Measurements from ENCODE around the gene WASL.

WASL gene

DNA sequence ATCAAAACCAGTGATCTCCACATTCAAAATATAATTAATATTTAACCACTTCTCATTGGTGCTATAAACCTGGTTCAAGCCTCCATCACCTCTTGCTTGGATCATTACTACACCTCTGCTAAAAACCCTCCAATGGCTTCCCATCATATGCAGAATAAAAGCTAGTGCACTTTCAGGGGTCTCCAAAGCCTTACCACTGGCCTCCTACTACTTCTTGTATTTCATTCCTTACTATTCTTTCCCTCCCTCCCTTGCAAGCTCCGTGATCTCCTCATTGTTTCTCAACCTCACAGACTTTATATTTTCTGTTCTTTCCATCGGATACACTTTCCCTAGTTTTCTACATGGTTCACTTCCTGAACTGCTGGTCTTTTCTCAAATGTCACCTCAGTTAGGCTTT, 61.6 kb downstream of the WASL start:
- DNase-seq: no peak

DNA sequence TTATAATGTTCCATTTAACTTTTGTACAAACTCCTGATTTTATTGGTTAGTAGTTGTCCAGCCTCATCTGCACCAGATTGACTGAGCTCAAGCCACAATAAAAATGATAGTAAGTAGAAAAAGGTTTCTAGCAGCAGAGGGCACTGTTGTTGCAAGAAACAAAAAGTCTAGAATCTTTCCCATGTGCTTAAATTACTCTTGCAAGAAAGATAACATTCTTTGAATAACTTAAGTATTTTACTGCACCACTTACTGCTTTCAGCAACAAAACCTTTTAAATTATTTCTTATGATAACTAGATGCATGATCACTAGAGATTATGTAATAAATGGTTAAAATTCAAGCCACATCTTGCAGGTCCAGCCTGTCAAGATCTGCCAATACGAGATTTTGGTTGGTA, 66.1 kb downstream of the WASL start:
- DNase-seq: peak; percentile 27 to 33

DNA sequence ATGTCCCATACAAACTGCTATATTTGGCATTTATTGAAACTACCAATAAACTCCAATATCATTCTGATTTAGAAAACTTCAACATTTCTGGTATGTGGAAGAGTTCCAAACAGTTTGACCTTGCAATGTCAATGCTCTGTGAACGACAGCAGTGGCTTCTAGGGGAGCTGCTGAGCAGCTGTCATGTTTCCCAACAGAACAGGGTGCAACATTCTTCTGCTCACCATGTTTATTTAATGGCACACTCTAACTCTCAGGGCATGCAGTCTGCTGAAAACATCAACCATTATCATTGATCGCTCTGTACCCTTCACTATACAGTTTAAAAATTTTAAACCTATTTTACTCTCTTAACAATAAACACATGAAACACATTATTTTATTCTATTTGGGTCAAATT, 67.2 kb downstream of the WASL start:
- no peak for DNase-seq

- DNase-seq: no peak
Observed at GRCh38 chr7:123680580-123680979, 68.2 kb downstream of the WASL start.

DNA sequence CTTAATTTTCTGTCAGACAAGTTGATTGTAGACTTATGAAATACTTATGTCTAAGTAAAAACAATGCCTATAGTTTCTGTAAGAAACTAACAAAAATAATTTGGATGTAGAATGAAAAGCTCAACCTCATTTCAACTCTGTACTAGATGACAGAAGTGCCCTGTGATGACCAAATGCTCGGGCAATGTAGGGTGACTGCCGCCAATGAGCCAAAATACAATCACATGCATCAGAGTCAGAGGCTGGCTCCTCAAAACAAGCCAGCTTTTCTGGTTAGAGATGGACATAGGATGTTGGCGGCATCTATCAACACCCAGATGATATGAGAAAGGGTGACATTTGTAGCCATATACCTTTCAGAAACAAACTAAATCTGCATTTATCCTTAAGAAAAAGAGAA, 69.2 kb downstream of the WASL start:
- no peak for DNase-seq

GRCh38 chr7:123677061-123677715, 71.6 kb downstream of the WASL start:
- DNase-seq: no peak

DNA sequence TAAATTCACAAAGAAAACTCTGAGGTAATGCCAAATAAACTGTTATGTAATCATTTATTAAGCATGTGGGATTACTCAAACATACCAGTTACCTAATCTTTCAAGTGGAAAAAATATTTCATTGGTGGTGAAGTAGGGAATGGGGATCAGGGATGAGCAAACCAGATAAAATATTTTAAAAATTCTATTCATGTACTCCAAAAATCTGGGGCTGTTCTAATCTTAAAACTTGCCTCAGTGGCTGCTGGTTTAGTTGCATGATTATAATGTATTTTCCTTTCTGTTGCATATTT, 73.7 kb downstream of the WASL start:
- no peak for DNase-seq

DNA sequence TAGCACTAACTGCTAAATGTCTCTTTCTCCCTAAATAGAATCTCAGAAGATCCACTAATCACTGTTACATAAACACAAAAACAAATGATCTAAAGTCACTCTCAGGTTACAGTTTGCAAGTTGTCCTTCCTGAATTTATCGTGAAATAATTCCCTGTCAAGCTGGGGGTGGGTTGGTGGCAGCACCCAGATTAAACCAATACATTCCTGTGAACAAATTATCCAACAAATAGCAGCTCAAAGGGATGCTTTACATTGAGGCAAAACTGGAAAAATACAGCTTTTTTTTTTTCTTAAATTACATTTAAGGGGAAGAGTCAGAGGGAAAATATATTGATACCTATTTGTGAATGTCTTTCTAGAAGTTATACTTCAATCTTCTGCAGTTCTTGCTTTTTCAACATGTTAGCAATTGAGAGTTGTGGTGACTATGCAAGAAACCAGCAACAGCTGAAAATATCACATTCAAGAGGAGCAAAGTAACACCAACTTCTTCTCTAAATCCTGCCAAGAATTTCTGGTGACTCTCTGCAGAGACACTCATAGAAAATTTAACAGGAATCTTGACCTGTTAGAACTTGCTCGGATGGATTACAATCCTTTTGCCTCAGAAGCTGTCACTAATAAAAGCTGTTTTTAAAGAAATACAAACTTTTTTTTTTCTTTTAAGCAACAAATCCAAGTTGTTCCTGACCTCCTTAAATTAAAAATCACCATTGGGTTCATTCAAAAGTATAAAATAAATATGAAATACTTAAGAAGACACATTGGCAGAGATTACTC, 74.2 kb downstream of the WASL start:
- DNase-seq: no peak

DNA sequence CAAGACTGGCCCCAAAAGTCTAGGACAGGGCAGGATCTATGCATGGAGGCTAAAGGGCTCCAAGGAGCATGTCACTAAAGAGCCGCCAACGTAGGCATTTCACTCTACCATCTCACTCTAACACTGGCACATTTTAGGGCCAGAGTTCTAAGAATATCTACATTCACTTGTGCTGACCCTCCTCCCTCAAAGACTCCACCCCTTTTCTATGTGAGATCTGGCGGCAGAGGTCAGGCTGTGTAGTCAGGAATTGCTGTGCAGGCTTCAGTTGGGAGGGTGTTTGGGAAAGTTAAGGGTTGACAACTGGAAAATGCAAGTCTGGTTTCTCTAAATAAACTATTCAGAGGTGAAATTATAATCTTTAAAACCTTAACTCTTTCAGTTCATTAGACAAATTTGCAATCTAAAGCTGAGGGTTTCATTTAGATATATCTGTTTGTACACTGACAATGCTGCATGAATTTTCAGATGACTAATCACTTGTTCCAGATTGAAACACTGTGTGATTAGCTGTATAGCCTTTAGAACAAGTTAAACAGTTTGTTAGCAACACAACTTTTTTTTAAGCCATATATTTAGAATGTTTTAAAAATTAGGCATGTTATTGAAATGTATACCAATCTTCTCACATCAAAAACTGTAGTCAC, 74.9 kb downstream of the WASL start:
- DNase-seq: no peak

DNA sequence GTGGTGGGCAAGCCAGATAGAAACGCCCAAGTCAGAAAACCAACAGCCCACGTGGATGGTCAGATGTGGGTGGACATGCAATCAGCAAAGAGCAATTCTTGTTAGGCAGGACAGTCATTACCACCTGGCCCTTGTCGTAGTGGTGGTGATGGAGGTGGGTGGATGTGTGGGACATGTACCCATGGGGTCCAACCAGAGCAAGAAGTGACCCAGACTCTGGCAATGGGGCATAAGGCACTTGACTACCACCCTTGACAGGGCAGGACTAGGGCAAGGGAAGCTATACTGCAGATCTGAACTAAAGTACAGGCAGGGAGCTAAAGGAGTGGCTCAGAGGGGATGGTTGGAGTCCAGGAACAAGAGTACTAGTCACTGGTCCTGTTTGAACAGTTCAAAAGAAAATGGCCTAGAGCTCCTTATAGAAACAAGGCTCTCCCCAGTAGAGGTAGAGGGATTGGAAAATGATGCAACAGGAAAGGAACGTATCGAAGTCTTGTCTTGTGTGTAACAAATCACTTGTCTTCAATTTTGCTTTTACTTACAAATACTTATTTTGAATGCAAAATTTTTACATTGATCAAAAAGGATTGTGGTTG, 75.6 kb downstream of the WASL start:
- DNase-seq: no peak

DNA sequence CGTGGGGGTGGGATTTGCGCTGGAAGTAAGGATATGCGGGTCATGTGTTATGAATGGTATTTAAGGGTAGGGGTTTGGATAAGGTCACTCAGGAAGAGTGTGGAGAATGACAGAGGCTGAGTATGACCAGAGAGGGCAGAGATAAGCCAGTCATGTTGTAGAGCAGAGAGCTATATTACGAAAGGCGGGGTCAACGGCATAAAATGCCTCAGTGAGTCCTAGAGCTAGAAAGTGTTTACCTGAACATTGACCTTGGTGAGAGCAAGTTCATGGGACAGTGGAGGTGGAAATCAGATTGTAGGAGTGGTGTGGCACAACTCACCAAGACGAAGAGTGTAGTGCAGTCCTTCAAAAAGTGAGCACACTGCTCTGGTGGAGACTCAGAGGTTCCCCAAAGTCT, 79.3 kb downstream of the WASL start:
- no peak for DNase-seq

DNA sequence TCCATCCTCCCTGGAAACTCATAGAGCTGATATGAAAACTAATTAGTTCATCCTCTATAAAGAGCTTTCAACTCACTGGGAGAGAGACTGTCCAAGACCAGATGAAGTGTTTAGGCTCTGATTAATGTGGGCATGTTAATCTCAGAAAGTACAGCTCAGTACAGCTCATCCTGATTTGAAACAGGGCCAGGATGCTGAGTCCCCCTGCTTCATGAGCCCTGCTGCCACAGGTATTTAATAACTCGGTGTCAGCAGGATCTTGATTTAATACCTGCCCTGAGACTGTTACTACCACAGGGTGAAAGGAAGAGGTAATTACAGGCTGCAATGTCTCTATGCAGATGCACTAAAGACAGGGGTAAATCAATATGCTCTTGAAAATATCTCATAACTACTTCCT, 82.3 kb downstream of the WASL start:
- DNase-seq: no peak

- no peak for DNase-seq
Observed at GRCh38 chr7:123665896-123666295, 82.9 kb downstream of the WASL start.

DNA sequence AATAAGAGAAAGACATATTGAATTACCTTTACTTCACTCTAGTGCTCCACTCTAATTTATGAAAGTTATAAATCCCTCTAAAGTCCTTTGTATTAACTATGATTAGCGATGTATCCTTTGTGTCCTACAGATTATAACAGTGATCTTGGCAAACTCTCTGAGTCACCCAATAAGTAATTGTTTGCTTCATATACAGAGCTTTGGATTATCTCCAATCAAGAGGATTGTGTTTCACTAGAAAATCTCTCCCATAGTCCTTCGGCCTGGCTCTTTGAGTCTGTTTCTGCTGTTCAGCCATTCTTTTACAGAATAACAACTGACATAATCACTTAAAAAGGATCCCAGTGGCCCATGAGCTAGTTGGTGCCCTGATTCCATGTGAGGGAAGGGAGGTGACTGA, 83.6 kb downstream of the WASL start:
- DNase-seq: no peak

- no peak for DNase-seq
Observed at GRCh38 chr7:123663200-123663599, 85.6 kb downstream of the WASL start.

GRCh38 chr7:123662755-123663154, 86.0 kb downstream of the WASL start:
- no peak for DNase-seq

DNA sequence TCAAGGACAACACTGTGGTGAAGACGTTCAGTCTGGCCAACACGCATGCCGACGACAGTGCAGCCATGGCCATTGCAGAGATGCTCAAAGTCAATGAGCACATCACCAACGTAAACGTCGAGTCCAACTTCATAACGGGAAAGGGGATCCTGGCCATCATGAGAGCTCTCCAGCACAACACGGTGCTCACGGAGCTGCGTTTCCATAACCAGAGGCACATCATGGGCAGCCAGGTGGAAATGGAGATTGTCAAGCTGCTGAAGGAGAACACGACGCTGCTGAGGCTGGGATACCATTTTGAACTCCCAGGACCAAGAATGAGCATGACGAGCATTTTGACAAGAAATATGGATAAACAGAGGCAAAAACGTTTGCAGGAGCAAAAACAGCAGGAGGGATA, 86.5 kb downstream of the WASL start:
- DNase-seq: no peak

DNA sequence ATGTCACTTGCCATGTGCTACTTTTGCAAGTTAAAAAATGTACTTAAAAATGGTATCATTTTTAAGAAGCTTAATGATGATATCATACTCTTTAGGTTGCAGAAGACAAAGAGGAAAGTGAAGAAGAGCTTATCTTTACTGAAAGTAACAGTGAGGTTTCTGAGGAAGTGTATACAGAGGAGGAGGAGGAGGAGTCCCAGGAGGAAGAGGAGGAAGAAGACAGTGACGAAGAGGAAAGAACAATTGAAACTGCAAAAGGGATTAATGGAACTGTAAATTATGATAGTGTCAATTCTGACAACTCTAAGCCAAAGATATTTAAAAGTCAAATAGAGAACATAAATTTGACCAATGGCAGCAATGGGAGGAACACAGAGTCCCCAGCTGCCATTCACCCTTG, 87.0 kb downstream of the WASL start:
- DNase-seq: no peak

DNA sequence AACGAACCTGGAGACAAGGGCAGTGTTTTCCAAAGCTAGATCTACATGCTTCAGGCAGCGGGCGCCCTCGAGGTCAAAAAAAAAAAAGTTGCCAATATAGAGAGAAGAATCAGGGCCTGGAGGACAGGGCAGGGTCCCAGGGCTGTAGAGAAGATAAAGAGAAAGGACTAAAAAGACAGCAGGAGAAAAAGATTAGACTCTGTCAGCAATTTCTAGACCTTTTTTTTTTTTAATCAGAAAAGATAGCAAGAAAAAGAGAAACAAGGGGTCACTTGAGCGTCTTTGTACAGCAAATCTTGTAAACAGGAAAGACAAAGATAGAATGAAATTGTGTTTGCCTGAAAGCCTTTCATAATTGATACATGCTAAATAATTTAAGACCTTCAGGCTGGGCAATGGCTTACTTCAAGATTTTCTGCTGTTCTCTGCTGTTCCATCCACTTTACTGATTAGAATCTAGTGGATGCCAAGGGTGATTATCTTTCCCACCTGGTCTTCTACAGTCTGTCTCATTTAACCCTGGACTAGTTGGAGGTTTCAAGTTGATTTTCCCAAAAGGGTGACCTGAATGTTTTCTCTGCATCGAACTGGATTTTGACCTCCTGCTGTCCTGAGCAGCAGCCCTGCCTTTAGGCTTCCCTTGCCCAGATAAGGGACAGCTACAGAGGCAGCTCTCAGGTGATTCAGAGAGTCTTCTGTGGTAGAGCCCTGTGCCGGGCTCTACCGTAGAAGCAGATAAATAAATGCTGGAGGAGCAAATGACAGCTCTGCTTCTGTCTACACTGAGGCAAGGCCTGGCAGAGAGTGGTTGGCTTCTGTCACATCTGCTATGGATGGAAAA, 88.1 kb downstream of the WASL start:
- DNase-seq: no peak

DNA sequence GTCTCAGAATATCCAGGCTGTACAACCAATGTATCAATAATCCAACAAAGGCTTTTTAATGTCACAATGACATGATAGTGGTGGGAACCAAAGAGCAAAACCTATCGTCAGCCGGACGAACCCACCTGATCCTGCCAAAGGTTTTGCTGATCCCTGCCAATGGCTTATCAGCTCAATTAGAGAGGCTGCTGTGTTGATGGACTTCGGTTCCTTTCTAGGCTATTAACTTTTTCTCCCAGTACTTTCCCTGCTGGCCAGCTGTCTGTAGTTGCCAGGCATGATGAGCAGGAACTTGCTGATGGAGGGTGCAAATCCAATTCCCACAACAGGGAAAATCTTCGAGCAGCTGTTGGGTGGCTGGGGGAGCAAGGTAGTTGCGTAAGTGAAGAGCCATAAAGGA, 90.8 kb downstream of the WASL start:
- DNase-seq: no peak

DNA sequence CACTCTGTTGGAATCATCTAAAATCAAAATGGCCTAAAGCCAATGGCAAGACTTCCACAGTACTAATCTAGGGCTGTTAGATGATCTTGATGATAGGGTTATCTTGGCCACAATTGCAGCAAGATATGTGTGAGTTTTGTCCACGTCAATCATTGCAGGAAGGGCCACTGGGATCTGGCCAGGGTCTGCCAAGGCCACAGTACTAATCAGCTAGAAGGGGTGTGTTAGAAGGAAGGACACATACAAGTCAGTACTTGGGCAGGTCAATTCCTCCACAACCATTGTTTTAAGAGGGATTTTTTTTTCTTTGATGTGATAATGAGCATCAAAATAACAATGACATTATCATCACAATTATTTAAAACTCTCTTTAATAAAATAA, 91.5 kb downstream of the WASL start:
- DNase-seq: no peak

DNA sequence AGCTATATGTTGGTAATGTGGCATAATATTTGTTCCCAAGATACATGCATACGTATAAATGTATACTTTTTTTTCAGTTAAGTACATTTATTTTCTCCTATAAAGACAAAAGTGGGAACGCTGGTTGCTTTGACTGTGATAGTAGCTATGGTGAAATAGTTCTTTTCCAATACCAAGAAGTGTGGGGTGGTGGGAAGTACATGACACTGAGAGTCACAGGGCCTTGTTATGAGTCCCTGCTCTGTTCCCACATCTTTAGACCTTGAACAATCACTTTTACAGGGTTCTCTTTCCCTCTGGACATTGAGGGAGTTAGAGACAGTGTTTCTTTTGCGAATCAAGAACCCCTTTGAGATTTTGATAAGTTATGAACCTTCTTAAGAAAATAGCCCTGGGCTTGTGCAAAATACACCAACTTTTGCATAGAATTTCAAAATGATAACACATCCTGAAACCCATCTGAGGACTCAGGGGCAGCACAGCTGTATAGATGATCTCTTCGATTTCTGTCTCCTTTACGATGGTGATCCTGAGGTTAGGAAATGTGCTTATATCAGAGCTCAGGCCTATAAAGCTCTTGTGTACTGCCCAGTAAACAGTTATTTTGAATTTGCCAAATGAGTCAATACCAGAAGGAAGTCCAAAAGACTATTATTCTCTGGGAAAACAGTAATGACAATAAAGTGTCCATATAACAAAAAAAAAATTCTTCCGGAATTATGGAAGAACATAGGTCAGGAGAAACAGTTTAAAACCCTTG, 92.1 kb downstream of the WASL start:
- DNase-seq: no peak

DNA sequence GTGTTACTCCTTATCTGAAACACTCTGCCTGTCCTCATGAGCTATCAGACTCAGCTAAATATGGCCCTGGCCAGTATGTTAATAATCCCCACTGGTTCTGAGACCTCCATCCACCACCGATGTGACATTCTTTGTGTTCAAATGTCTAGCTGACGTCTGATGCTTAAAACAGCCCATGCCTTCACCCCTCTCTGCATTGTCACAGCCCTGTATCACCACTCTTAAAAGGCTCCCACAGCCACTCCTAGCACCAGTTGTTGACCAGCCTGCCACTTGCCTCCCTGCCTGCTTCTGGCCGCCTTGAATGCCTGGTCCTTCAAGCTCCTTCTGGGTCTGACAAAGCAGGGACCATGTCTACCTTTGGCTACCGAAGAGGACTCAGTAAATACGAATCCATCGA, 93.2 kb downstream of the WASL start, which contains the start of gene LMOD2:
TSS of gene LMOD2 (plus strand) at position 253 of the 400 bp plus-strand sequence. CDS start at position 351, 98 bp downstream.
- DNase-seq: no peak
